ENCODE results near the gene KIF22. TPM values are rescaled to one million over a fixed set of nuclear protein-coding genes. Genes with fewer than 3 reads are reported as not detected.
A peak's percentile ranks its signal among the peaks of the same experiment; 100 is the strongest.
"Not testable (repeated sequence)": the region's sequence is repeated elsewhere in the genome, so short reads cannot be mapped to it uniquely, and the experiment has no call there.

KIF22 gene
- polyA plus RNA-seq, 1 donor from 2014 or later: 34.7 TPM

DNA sequence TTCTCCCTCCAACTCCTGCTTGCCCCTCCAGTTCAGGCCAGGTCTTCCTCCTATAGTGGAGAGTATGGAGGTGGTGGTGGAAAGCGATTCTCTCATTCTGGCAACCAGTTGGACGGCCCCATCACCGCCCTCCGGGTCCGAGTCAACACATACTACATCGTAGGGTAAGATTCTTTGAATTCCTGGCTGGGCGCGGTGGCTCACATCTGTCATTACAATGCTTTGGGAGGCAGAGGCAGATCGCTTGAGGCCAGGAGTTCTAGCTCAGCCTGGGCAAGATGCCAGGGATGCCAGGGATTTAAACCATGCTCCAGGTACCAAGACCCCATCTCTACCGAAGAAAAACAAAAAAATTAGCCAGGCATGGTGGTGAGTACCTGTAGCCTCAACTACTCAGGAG, 11.1 kb upstream of the KIF22 start:
- peak overlapping the region in 1 of 3 donors; percentile 35 for H3K27ac Mint-ChIP-seq
- H3K4me3 Mint-ChIP-seq: no peak overlapping the region
- peaks cover 2 to 5% (median 4%) of the 10 kb centered on the region in 3 donors for H3K4me1 Mint-ChIP-seq
- H3K9me3 Mint-ChIP-seq: peaks cover 0 to 5% (median 0%) of the 10 kb centered on the region in 3 donors
- peaks cover 5% of the 10 kb centered on the region for H3K27me3 Mint-ChIP-seq
- H3K36me3 Mint-ChIP-seq: peaks cover 4% of the 10 kb centered on the region

DNA sequence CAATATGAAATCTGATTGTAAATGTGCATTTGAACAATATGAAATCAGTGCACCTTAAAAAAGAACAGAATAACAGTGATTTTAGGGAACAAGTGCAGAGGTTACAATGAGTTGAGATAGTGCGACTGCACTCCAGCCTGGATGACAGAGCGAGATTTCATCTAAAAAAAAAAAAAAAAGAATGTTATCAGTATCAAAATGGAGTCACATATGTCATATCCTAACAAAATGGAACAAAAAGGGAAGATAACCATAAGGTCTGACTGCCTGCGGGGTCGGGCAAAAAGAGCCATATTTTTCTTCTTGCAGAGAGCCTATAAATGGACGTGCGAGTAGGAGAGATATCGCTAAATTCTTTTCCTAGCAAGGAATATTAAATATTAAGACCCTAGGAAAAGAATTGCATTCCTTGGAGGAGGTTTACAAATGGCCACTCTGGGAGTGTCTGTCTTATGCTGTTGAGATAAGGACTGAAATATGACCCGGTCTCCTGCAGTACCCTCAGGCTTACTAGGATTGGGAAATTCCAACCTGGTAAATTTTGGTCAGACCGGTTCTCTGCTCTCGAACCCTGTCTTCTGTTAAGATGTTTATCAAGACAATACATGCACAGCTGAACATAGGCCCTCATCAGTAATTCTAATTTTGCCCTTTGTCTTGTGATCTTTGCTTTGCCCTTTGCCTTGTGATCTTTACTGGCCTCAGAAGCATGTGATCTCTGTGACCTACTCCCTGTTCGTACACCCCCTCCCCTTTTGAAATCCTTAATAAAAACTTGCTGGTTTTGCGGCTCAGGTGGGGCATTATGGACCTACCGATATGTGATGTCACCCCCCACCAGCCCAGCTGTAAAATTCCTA, 7.2 kb upstream of the KIF22 start:
- H3K9me3 Mint-ChIP-seq, H3K36me3 Mint-ChIP-seq, H3K27me3 Mint-ChIP-seq, H3K27ac Mint-ChIP-seq, H3K4me3 Mint-ChIP-seq: not testable (repeated sequence)
- H3K4me1 Mint-ChIP-seq: peaks cover 12 to 19% (median 18%) of the 10 kb centered on the region in 3 donors

DNA sequence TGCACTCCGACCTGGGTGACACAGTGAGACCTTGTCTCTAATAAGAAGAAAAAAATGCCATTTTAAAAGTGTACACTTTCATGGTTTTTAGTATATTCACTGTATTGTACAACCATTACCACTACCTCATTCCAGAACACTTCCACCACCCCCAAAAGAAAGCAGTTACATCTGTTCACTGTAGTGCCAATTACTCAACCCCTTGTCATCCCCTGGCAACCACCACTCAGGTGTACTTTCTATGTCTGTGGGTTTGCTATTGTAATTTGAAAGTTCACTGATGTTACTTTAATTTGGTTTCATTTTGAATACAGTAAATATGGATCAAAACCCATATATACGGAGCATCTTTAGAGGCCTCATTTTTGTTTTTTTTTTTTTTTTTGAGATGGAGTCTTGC, 6.4 kb upstream of the KIF22 start:
- Mint-ChIP-seq H3K9me3 (peaks cover 0 to 5% (median 0%) of the 10 kb centered on the region in 3 donors), H3K27me3 (peaks cover 2% of the 10 kb centered on the region), H3K27ac (no peak overlapping the region), H3K36me3 (peaks cover 4% of the 10 kb centered on the region), H3K4me1 (peaks cover 14 to 19% (median 18%) of the 10 kb centered on the region in 3 donors), H3K4me3 (peak overlapping the region in 1 of 4 donors; percentile 22)

DNA sequence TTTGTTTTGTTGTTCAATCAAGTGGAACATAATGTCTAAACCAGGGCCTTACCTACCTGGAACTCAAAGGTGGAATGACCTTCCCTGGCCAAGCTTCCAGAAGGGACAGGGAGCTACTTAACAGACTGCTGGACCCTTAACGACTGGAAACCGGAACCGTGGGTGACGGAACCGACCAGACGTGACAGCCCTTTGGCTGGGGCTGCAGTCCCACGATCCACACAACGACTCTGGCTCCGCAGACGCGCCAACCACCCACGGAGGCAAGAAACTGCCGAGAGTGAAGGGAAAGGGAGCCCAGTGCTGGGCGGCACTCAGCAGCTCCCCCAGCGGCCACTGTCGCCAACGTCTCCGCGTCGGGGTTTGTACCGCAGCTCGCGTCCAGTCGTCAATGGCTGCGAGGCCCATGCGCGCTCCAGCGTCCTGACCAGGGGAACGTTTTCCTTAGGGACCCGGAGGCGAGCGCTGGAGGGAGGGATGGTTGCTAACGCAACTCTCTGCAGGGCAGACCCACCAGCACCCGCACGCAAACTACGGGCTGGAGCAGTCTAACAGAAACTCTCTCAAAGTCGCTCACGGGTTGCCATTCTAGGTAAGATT, 5.5 kb upstream of the KIF22 start:
- Mint-ChIP-seq H3K27me3 (peaks cover under 1% of the 10 kb centered on the region), H3K4me3 (peak overlapping the region; percentile 57 to 85 (median 81))

GRCh38 chr16:29787155-29787554, 3.4 kb upstream of the KIF22 start:
- H3K4me1 Mint-ChIP-seq: peaks cover 28 to 38% (median 30%) of the 10 kb centered on the region in 3 donors
- not testable (repeated sequence) for H3K36me3 Mint-ChIP-seq, H3K27ac Mint-ChIP-seq, H3K9me3 Mint-ChIP-seq, H3K27me3 Mint-ChIP-seq
- H3K4me3 Mint-ChIP-seq: peak overlapping the region in 1 of 4 donors; percentile 38

More for the DNA sequence above, 5.5 kb upstream of the KIF22 start:
- H3K36me3 Mint-ChIP-seq: peaks cover 4% of the 10 kb centered on the region
- H3K27ac Mint-ChIP-seq: peak overlapping the region in 2 of 3 donors; percentile 47 to 89
- peaks cover 16 to 20% (median 19%) of the 10 kb centered on the region in 3 donors for H3K4me1 Mint-ChIP-seq
- peaks cover 0 to 5% (median 0%) of the 10 kb centered on the region in 3 donors for H3K9me3 Mint-ChIP-seq

- Mint-ChIP-seq H3K27ac (peak overlapping the region; percentile 91 to 98 (median 95)), H3K4me3 (peak overlapping the region; percentile 95 to 100 (median 99)), H3K4me1 (peaks cover 33 to 39% (median 34%) of the 10 kb centered on the region in 3 donors)
Measured at GRCh38 chr16:29789775-29790182, 772 bp upstream of the KIF22 start.

GRCh38 chr16:29790949-29791844, 646 bp downstream of the KIF22 start:
- no peaks in the 10 kb centered on the region for H3K9me3 Mint-ChIP-seq
- peak overlapping the region; percentile 91 to 98 (median 95) for H3K27ac Mint-ChIP-seq
- H3K4me3 Mint-ChIP-seq: peak overlapping the region; percentile 95 to 100 (median 99)
- peaks cover 9% of the 10 kb centered on the region for H3K36me3 Mint-ChIP-seq
- peaks cover 23 to 31% (median 24%) of the 10 kb centered on the region in 3 donors for H3K4me1 Mint-ChIP-seq
- H3K27me3 Mint-ChIP-seq: no peaks in the 10 kb centered on the region

More at GRCh38 chr16:29789775-29790182, 772 bp upstream of the KIF22 start:
- Mint-ChIP-seq H3K9me3 (no peaks in the 10 kb centered on the region), H3K36me3 (peaks cover 11% of the 10 kb centered on the region), H3K27me3 (no peaks in the 10 kb centered on the region)

- H3K4me1 Mint-ChIP-seq: peaks cover 22 to 31% (median 23%) of the 10 kb centered on the region in 3 donors
- peaks cover 12% of the 10 kb centered on the region for H3K36me3 Mint-ChIP-seq
- no peaks in the 10 kb centered on the region for H3K27me3 Mint-ChIP-seq
- no peaks in the 10 kb centered on the region for H3K9me3 Mint-ChIP-seq
- peak overlapping the region in 2 of 3 donors; percentile 91 to 98 for H3K27ac Mint-ChIP-seq
- peak overlapping the region; percentile 95 to 100 (median 99) for H3K4me3 Mint-ChIP-seq
Measured at GRCh38 chr16:29791845-29792807, 1.6 kb downstream of the KIF22 start.

DNA sequence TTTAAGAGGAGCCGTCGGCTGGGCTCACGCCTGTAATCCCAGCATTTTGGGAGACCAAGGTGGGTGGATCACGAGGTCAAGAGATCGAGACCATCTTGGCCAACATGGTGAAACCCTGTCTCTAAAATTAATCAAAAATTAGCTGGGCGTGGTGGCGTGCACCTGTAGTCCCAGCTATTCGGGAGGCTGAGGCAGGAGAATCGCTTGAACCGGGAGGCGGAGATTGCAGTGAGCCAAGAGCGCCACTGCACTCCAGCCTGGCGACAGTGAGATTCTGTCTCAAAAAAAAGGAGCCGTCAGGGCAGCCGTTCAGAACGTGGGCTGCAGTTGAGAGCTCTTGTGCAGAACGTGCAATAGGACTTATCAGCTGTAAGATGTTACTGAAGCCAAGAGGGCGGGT, 2.6 kb downstream of the KIF22 start:
- H3K27me3 Mint-ChIP-seq, H3K9me3 Mint-ChIP-seq, H3K27ac Mint-ChIP-seq: not testable (repeated sequence)
- Mint-ChIP-seq H3K4me1 (peaks cover 19 to 31% (median 21%) of the 10 kb centered on the region in 3 donors), H3K36me3 (peaks cover 14% of the 10 kb centered on the region), H3K4me3 (peak overlapping the region in 1 of 4 donors; percentile 95)

DNA sequence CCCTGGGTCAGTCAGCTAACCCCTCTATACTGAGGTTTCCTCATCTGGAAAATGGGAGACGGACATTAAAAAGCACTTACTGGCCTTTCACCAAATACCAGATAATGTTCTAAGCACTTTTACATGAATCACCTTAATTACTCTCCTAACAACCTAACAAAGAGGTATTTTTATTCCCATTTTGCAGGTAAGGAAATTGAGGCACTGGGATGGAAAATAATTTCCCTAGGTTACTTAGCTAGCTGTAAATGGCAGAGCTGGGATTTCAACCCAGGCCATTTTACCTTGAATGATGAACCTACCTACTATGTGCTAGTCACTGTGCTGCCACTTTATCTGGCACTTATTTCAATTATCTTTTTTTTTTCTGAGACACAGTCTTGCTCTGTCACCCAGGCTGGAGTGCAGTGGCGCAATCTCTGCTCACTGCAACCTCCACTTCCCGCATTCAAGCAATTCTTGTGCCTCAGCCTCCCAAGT, 3.7 kb downstream of the KIF22 start:
- H3K36me3 Mint-ChIP-seq: peaks cover 13% of the 10 kb centered on the region
- no peaks in the 10 kb centered on the region for H3K9me3 Mint-ChIP-seq
- no peak overlapping the region for H3K27ac Mint-ChIP-seq
- no peaks in the 10 kb centered on the region for H3K27me3 Mint-ChIP-seq
- peak overlapping the region in 1 of 4 donors; percentile 71 for H3K4me3 Mint-ChIP-seq
- H3K4me1 Mint-ChIP-seq: peaks cover 19 to 29% (median 21%) of the 10 kb centered on the region in 3 donors

DNA sequence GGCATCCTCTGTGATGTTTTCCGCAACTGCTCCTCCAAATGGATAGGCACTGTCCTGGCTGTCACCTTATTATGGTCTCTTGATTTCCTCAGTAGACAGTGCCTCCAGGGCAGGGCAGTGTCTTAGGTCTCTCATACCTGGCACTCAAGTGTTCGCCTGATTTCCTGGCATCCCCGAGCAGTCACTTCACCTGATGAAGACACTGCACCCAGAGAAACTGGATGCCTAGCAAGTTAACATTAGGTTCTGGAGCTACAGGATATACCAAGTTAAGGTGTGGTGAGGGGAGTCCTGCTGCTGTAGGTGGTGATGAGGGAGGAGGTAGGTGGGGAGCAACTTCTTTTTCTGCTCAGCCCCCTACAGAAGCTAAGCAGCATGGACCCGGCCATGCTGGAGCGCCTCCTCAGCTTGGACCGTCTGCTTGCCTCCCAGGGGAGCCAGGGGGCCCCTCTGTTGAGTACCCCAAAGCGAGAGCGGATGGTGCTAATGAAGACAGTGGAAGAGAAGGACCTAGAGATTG, 11.9 kb downstream of the KIF22 start:
- Mint-ChIP-seq H3K27me3 (no peaks in the 10 kb centered on the region), H3K4me3 (peak overlapping the region in 1 of 4 donors; percentile 96), H3K36me3 (peaks cover 4% of the 10 kb centered on the region), H3K9me3 (no peaks in the 10 kb centered on the region), H3K4me1 (peaks cover 15 to 18% (median 15%) of the 10 kb centered on the region in 3 donors), H3K27ac (peak overlapping the region in 1 of 3 donors; percentile 95)

DNA sequence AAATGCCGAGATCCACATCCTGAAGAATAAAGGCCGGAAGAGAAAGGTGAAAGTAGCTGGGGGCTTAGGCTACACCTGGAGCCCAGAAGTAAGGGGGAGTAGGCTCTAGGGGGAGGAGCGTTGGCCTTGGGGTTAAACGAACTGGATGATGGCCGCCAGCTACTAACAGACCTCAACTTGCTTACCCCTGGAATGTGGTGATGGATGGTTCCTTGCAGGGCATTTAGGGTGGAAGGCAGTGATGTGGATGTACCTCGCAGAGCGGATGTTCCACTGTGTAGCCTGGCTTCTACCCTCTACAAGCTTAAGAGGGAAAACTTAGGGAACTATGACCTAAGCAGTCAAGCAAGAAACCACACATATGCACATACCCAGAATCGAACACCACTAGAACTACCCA, 13.5 kb downstream of the KIF22 start:
- H3K4me1 Mint-ChIP-seq: peaks cover 21 to 23% (median 23%) of the 10 kb centered on the region in 3 donors
- H3K27me3 Mint-ChIP-seq: no peaks in the 10 kb centered on the region
- peak overlapping the region; percentile 96 to 100 (median 100) for H3K4me3 Mint-ChIP-seq
- H3K9me3 Mint-ChIP-seq: no peaks in the 10 kb centered on the region
- peak overlapping the region; percentile 95 to 100 (median 99) for H3K27ac Mint-ChIP-seq
- peaks cover 5% of the 10 kb centered on the region for H3K36me3 Mint-ChIP-seq

All from IgD-negative memory B cell (primary cell).